ENCODE measurements around the gene KCNJ5.

KCNJ5 gene

DNA sequence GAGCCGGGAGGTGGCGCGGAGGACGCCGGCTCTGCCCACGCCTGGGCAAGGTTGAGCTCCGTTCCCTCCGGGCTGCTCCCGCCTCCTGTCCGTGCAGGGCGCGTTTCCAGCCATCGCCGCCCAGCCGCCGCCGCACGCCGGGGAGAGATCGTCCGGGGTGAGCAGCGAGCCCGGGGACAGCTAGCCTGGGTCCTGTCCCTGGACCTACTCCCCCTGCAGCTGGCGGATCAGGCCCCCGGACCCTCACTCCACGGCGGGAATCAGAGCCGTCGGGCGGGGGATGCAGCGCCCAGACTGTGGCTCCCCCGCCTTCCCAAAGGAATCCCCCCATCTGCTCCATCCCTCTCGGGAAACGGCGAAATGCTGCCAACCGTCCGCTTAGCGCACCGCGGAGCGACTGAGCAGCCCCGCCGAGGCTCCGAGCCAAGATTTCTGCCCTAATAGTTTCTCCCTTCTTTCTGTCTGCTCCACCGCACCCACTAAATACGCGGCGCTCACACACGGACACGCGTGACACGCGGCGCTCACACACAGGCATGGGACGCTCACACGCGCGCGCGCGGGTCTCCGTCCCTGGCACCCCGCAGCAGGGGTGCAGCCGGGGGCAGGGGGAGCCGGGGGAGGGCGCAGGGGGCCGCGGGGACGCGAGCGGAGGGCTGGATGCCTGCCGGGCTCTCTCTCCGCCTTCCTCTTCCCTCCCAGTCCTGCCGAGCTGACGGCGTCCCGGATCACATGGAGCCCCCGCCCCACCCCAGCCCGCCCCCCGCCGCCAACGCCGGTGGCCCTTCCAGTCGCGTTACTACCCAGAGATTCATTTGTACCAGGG, at the start of gene KCNJ5:
Gene KCNJ5, plus strand, starts transcription at position 814 of the 826 bp plus-strand sequence. CDS start 19,918 bp downstream, outside the sequence.
- DNase-seq = no peak

- no peak for DNase-seq
Observed at GRCh38 chr11:128841461-128842072, 49.6 kb upstream of the KCNJ5 start.

GRCh38 chr11:128843198-128843785, 47.9 kb upstream of the KCNJ5 start:
- no peak for DNase-seq

- DNase-seq = no peak
Observed at GRCh38 chr11:128845334-128845780, 45.8 kb upstream of the KCNJ5 start.

DNA sequence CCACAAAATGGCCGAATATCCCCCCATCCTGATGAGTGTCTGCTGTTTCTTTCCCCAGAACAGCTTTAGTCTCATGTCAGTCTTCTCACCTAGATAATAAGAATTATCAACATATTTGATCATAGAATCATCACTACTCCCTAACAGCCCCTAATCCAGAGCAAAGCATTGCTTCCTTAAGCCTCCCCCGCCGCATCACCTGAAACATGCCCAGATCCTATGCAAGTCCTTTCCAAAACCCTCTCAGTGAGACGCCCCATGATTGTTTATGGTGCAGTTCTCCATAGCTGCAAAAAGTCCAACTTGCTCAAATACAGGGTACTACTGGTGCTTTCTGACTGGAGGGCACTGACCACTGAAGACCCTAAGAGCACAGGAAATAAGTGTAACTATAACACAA, 44.2 kb upstream of the KCNJ5 start:
- no peak for DNase-seq

DNA sequence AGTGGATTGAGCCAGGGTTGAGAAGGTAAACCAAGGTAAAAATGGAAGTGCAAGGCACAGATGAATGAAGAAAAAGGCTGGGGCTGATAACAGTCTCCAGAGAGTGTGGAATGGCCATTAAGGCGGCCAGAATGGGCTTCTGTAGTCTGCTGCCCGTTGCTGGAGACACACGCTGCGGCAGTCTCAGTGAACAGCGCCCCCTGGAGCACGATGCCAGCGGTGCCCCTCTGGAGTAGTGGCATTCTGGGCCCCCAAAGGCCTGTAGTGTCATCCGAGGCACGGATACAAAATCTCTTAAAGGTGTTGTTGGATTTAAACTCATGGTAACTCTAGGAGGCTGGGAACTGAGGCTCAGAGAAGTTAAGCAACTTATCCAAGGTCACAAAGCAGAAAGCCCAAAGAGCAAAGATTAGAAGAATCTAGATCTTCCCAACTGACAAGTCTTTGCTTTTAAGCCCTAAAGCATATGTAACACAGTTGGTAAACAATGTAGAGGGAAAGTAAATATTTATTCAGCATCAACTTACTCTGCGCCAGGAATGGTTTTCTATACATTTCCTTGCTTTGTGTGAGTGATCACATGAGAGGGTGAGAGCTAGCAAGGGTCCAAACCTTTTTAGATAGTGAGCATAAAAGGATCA, 42.2 kb upstream of the KCNJ5 start:
- no peak for DNase-seq

GRCh38 chr11:128852327-128853023, 38.7 kb upstream of the KCNJ5 start:
- DNase-seq = no peak

DNA sequence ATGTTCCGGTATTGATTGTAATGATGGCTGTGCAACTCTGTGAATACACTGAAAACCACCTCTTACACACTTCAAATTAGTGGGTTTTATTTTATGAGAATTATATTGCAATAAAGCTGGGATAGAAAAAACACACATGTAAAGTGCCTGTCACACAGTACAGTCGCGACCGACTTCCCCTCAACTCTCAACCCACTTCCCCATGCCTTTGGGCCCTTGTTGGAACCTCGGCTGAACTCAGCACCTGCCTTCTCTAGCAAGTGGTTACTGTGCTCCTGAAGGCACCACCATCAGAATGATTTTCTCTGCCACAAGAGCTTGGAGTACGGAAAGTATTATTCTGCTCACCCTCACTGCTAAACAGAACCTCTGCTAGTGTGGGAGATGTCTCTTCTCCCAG, 37.6 kb upstream of the KCNJ5 start:
- no peak for DNase-seq

DNA sequence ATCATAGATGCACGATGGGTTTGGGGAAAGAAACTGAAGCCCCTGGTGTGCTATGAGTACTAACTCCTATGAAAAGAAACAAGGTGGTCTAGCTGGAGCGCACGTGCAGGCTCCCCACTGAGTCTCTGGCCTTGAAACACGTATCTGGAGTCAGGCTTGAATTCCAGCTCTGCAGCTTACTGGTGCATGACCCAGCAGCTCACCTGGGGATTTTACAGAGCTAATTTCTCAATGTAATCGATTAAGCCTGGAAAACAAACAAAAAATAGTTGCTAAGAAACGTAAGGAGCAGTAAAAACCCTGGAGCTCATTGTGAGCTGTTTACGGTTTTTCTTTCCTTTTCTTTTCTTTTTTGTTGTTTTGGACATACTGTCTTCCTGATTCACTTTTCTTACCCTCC, 36.3 kb upstream of the KCNJ5 start:
- DNase-seq = no peak

DNA sequence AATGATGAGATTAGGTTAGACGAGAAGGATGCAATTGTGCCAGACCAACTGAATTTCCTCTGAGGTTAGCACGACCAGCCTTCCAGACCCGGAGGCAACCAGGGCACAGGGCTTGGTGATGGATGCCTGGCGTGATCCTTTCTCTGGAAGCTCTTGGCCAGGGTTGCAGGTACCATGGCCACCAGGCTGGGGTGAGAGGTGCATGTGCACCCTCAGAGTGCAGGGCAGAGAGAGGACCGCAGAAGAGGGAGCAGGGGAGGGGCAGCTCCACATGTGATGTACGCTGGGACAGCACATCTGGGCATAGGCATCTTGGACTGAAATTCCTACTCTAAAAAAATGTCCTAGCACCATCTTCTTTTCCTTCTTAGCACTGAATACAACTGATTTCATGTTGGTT, 34.9 kb upstream of the KCNJ5 start:
- DNase-seq = no peak

DNA sequence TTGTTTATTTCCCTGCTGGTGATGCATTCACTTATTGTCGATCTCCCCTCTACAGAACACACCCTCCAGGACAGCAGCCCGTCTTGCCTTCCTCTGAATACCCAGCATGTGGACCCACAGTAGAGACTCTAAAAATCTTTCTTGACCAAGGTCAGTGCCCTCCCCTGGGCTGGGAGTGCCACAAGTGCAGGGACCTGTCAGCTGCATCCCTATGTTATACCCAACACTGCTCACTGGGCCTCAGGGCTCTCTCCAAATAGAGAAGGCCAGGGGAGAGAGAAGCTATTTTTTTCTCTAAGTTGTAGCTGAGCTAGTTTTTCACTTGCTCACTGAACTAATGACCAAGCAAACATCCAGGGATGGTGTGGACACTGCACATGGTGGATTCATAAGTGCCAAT, 33.8 kb upstream of the KCNJ5 start:
- DNase-seq = no peak

DNA sequence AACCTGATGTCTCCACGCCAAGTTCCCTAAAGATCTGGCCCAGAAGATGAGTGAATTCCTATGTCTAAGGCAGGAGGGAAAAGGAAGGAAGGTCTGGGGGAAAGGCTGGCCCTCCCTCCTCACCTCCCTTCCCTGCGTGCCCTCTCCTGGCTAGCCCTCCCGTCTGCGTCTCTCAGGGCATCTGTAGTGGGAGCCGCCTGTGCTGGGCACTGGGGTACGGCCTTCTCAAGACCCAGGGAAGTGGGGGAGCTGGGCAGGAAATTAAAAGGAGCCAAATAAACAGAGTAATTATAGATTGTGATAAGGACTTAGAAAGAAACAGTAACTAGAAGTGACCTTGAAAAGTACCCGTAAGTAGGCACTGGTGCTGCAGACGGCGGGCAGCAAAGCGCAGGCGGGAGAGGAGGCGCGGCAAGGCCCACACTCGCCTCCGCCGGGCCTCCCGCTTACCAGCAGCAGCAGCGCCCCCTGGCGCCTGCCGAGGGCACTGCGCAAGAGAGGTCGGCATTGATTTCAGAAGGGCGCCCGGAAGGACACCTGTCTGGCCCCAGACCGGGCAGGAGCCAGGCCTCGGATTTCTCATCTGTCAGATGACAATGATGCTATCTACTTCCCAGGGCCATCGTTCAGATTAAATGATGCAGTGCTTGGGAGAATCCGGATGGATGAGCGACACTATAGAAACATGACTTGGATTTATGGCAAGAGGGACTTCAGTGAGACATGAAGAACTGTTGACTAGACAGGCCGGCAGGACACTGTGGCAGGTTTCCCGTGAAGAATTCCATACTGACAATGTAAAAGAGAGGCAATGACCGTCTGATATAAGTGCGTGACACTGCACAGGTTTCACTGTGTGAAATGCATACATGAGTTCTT, 31.4 kb upstream of the KCNJ5 start:
- no peak for DNase-seq

DNA sequence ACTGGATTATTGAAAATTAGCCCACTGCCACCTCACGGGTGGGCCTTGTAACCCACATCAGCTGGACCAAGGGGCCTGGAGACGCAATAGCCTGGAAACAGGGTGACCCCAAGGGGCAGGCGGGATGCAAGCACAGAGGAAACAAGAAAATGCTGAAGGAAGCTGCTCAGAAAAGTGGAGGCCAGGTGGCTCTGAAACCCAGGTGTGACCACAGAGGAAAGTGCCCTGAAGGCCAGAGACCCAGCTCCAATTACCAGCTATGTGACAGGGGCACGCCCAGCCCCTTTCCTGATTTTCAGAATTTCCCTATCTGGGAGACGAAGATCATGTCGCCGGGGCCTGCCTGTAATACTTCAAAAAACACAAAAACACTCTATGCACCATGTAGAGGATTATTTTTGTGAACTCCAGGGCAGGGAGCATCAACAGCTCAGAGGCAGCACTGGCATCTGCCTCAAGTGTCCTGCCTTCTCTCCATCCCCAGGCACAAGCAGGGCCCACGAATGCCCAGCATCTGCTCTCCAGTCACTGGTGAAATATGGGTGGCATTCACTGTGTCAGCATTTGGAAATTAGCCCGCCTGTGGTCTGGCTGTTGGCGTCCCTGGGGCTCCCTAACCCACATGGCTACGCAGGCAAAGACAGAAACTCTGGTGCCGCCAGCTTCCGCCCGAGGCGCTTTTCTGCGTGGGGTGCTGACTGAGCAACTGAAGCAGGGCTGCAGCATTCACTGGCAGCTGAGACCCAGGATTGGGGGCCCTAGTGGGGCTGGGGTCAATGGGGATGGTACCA, 30.4 kb upstream of the KCNJ5 start:
- no peak for DNase-seq

GRCh38 chr11:128862406-128862805, 28.8 kb upstream of the KCNJ5 start:
- DNase-seq = no peak

- DNase-seq = no peak
Observed at GRCh38 chr11:128862908-128863660, 28.1 kb upstream of the KCNJ5 start.

DNA sequence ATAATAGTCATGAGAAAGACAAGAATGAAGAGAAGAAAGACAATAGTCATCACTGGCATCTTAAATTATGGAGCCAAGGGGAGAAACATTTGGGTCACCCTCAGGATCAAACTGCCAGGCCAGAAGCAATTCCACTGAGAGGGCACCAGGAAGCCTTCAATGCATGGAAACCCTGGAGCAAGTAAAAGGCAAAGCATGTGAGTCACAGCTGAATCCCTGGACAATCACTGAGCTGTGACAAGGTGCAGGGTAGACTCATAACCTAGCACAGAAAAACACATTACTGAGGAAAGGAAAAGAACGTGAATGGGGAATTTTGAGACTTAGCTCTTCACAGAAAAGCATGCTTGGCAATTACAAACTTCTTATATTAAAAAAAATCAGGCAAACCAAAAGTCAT, 25.7 kb upstream of the KCNJ5 start:
- DNase-seq = no peak

- DNase-seq = no peak
Observed at GRCh38 chr11:128867277-128867676, 23.9 kb upstream of the KCNJ5 start, which contains the start of gene KCNJ1. KCNJ1 (minus strand) TSS chr11:128867296; CDS start chr11:128840243, 27,053 bp downstream.

DNA sequence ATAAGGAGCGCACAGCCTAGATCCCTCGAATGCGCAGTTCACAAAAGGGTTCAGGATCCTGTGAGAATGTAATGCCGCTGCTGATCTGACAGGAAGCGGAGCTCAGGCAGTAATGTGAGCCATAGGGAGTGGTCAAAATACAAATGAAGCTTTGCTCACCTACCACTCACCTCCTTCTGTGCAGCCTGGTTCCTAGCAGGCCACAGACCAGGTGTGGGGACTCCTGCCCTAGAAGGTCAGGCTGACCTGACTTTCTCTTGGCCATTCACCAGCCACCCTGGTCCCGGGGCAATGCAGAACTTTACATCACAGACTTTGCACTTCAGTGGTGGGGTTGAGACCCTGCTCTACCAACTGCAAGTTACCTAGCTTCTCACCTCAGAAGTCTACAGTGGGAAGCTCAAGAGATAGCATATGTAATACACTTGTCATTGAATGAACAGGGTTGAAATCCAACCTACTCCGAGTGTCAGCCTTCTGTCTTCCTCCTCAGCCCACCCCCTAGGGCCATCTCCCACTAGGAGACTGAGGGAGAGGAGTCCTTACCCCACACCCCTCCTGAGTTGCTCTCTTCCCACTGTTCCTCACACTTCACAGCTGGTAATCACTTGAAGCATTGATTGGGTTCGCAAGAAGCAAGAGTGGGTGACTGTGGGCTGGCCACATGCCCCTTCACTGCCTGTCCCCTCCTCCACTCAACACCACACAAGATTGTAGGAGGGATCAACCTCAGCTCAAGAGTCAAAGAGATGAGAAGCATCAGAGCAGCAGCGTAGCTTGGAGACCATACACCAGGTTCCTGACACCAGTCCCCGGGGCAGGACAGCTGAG, 22.1 kb upstream of the KCNJ5 start:
- no peak for DNase-seq

GRCh38 chr11:128871168-128871610, 20.0 kb upstream of the KCNJ5 start:
- no peak for DNase-seq
